Sigmoid colon (tissue), 3 donors: Measurements from ENCODE around the gene FAM156B.
"Not testable (repeated sequence)": the region's sequence is repeated elsewhere in the genome, so short reads cannot be mapped to it uniquely, and the experiment has no call there.

Experiments used
- POLR2A ChIP-seq, 2 donors: fragments of 450-650 bp; IDR thresholded peaks; one replicate each; pipeline ENCODE4 v1.6.1; 2016; ENCODE audit warnings: antibody characterized with exemption in 2 of 2, mild to moderate bottlenecking in 2 of 2, moderate library complexity in 2 of 2
- TF ChIP-seq, protein P1 (sequence below), 4 experiments: fragments of 450-650 bp in 3 of 4; fragments of 200-600 bp in 1 of 4; IDR thresholded peaks; one replicate each; pipeline ENCODE4 v1.5.1; 2016 to 2019; ENCODE audit warnings: antibody characterized with exemption in 4 of 4, mild to moderate bottlenecking in 3 of 4, moderate library complexity in 2 of 4

DNA sequence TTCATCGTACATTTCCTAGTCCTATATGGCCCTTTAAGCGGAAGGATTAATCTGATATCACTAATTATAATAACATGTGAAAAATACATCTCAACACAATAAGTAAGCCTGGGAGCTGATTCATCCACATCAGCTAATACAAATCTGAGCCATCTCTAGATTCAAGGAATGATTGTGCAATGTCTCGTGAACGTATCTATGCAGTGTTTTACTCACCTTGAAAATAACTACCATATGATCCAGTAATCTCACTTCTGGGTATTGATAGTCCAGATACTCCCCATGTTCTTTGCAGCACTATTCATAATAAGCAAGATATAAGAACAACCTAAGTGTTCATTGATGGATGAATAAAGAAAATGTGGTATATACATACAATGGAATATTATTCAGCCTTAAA lies 43.6 kb downstream of the FAM156B start:
- TF ChIP-seq, protein P1, sequence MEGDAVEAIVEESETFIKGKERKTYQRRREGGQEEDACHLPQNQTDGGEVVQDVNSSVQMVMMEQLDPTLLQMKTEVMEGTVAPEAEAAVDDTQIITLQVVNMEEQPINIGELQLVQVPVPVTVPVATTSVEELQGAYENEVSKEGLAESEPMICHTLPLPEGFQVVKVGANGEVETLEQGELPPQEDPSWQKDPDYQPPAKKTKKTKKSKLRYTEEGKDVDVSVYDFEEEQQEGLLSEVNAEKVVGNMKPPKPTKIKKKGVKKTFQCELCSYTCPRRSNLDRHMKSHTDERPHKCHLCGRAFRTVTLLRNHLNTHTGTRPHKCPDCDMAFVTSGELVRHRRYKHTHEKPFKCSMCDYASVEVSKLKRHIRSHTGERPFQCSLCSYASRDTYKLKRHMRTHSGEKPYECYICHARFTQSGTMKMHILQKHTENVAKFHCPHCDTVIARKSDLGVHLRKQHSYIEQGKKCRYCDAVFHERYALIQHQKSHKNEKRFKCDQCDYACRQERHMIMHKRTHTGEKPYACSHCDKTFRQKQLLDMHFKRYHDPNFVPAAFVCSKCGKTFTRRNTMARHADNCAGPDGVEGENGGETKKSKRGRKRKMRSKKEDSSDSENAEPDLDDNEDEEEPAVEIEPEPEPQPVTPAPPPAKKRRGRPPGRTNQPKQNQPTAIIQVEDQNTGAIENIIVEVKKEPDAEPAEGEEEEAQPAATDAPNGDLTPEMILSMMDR (IDR thresholded peaks at IDR 0.05), result not testable (repeated sequence)
- not testable (repeated sequence) for TF ChIP-seq POLR2A (IDR thresholded peaks at IDR 0.05)
